ENCODE data around the gene YTHDF1.
"Not testable (repeated sequence)": the region's sequence is repeated elsewhere in the genome, so short reads cannot be mapped to it uniquely, and the experiment has no call there.

YTHDF1 gene

GRCh38 chr20:63225082-63225454, 9.1 kb upstream of the YTHDF1 start:
- no peak for DNase-seq

- no peak for DNase-seq
Observed at GRCh38 chr20:63224412-63225081, 8.6 kb upstream of the YTHDF1 start.

- DNase-seq, result no peak
Observed at GRCh38 chr20:63223826-63224207, 7.9 kb upstream of the YTHDF1 start.

GRCh38 chr20:63223121-63223825, 7.3 kb upstream of the YTHDF1 start:
- DNase-seq, result peak in 1 of 4 experiments; percentile 8

GRCh38 chr20:63222541-63222940, 6.6 kb upstream of the YTHDF1 start:
- no peak for DNase-seq

GRCh38 chr20:63221400-63222053, 5.6 kb upstream of the YTHDF1 start:
- not testable (repeated sequence) for DNase-seq

- no peak for DNase-seq
Observed at GRCh38 chr20:63220696-63221399, 4.9 kb upstream of the YTHDF1 start.

- no peak for DNase-seq
Observed at GRCh38 chr20:63219866-63220521, 4.1 kb upstream of the YTHDF1 start.

GRCh38 chr20:63219447-63219821, 3.5 kb upstream of the YTHDF1 start:
- no peak for DNase-seq

GRCh38 chr20:63218701-63219446, 2.9 kb upstream of the YTHDF1 start:
- no peak for DNase-seq

- DNase-seq, result no peak
Observed at GRCh38 chr20:63217706-63218105, 1.8 kb upstream of the YTHDF1 start.

- DNase-seq, result no peak
Observed at GRCh38 chr20:63216849-63217471, 1.0 kb upstream of the YTHDF1 start.

- no peak for DNase-seq
Observed at GRCh38 chr20:63215101-63216040, 560 bp downstream of the YTHDF1 start.

- no peak for DNase-seq
Observed at GRCh38 chr20:63214514-63214913, 1.4 kb downstream of the YTHDF1 start.

GRCh38 chr20:63212792-63213191, 3.1 kb downstream of the YTHDF1 start:
- no peak for DNase-seq

GRCh38 chr20:63212393-63212730, 3.6 kb downstream of the YTHDF1 start:
- DNase-seq, result no peak

GRCh38 chr20:63210011-63210605, 5.8 kb downstream of the YTHDF1 start:
- DNase-seq, result no peak

GRCh38 chr20:63208346-63208909, 7.5 kb downstream of the YTHDF1 start:
- no peak for DNase-seq

GRCh38 chr20:63206878-63207277, 9.1 kb downstream of the YTHDF1 start:
- no peak for DNase-seq

- no peak for DNase-seq
Observed at GRCh38 chr20:63205896-63206295, 10.0 kb downstream of the YTHDF1 start.

All from activated CD4-positive, CD25-positive, alpha-beta regulatory T cell (primary cell).